Muscle of arm (tissue), 14 donors: ENCODE data around the gene ZFP82. TPM values are rescaled to one million over a fixed set of nuclear protein-coding genes. Genes with fewer than 3 reads are reported as not detected.
A peak's percentile ranks its signal among the peaks of the same experiment; 100 is the strongest.

Experiments used
- DNase-seq: peaks from one replicate; pipeline ENCODE4 v3.0.0-alpha.2; 2013
- long read RNA-seq, 11 donors: transcript quantifications; one replicate each; lab custom pipeline, GENCODE V29; 2026
- polyA plus RNA-seq, 12 donors: library from polyadenylated mRNA; unstranded; fragments of 120-200 nt; gene quantifications; one replicate each; pipeline ENCODE4 v1.2.1, GENCODE V29; 2013; ENCODE audit not compliant: insufficient read length in 12 of 12

Gene ZFP82
- 10 to 100 TPM in 6 of 12 donors, 1 to 10 TPM in 5, not detected in 1; 7.3 to 12.2 (median 10.5) TPM for polyA plus RNA-seq
- long read RNA-seq, donor 1, full-length matches to known transcripts = 6 of 6 reads
- long read RNA-seq, donor 1, partial matches to known transcripts = 0 of 6 reads
- long read RNA-seq, donor 1, other reads (novel, unspliced or antisense) = 0 of 6 reads
- long read RNA-seq, donor 2, full-length matches to known transcripts = 1 of 1 reads
- long read RNA-seq, donor 2, partial matches to known transcripts = 0 of 1 reads
- long read RNA-seq, donor 2, other reads (novel, unspliced or antisense) = 0 of 1 reads
- long read RNA-seq, donor 3, full-length matches to known transcripts = 8 of 8 reads
- long read RNA-seq, donor 3, partial matches to known transcripts = 0 of 8 reads
- long read RNA-seq, donor 3, other reads (novel, unspliced or antisense) = 0 of 8 reads
- long read RNA-seq, donor 4, full-length matches to known transcripts = 3 of 3 reads
- long read RNA-seq, donor 4, partial matches to known transcripts = 0 of 3 reads
- long read RNA-seq, donor 4, other reads (novel, unspliced or antisense) = 0 of 3 reads
- long read RNA-seq, donor 5, full-length matches to known transcripts = 5 of 5 reads
- long read RNA-seq, donor 5, partial matches to known transcripts = 0 of 5 reads
- long read RNA-seq, donor 5, other reads (novel, unspliced or antisense) = 0 of 5 reads
- long read RNA-seq, donor 6, full-length matches to known transcripts = 5 of 5 reads
- long read RNA-seq, donor 6, partial matches to known transcripts = 0 of 5 reads
- long read RNA-seq, donor 6, other reads (novel, unspliced or antisense) = 0 of 5 reads
- long read RNA-seq, donor 7, full-length matches to known transcripts = 4 of 4 reads
- long read RNA-seq, donor 7, partial matches to known transcripts = 0 of 4 reads
- long read RNA-seq, donor 7, other reads (novel, unspliced or antisense) = 0 of 4 reads
- long read RNA-seq, donor 8, full-length matches to known transcripts = 2 of 2 reads
- long read RNA-seq, donor 8, partial matches to known transcripts = 0 of 2 reads
- long read RNA-seq, donor 8, other reads (novel, unspliced or antisense) = 0 of 2 reads
- long read RNA-seq, donor 9, partial matches to known transcripts = 0 of 1 reads
- long read RNA-seq, donor 9, other reads (novel, unspliced or antisense) = 0 of 1 reads
- long read RNA-seq, donor 10, full-length matches to known transcripts = 4 of 4 reads
- long read RNA-seq, donor 10, partial matches to known transcripts = 0 of 4 reads
- long read RNA-seq, donor 10, other reads (novel, unspliced or antisense) = 0 of 4 reads
- long read RNA-seq, donor 11, full-length matches to known transcripts = 8 of 8 reads
- long read RNA-seq, donor 11, partial matches to known transcripts = 0 of 8 reads
- long read RNA-seq, donor 11, other reads (novel, unspliced or antisense) = 0 of 8 reads

- peak; percentile 92 for DNase-seq
Measured at GRCh38 chr19:36418287-36419001, at the start of gene ZFP82. Gene ZFP82 (minus strand): TSS chr19:36418644. CDS start chr19:36409789, 8,855 bp downstream.

GRCh38 chr19:36460046-36460445 lies 41.6 kb upstream of the ZFP82 start:
- DNase-seq = no peak

GRCh38 chr19:36456831-36457230 lies 38.4 kb upstream of the ZFP82 start:
- DNase-seq = no peak

- DNase-seq = no peak
Measured at GRCh38 chr19:36449059-36449670, 30.7 kb upstream of the ZFP82 start.

- no peak for DNase-seq
Measured at GRCh38 chr19:36441339-36441738, 22.9 kb upstream of the ZFP82 start.

GRCh38 chr19:36436531-36436930 lies 18.1 kb upstream of the ZFP82 start:
- DNase-seq = no peak

GRCh38 chr19:36423925-36424324 lies 5.5 kb upstream of the ZFP82 start:
- DNase-seq = no peak

- DNase-seq = no peak
Measured at GRCh38 chr19:36421749-36422481, 3.5 kb upstream of the ZFP82 start.

GRCh38 chr19:36420961-36421748 lies 2.7 kb upstream of the ZFP82 start:
- peak; percentile 46 for DNase-seq

- DNase-seq = no peak
Measured at GRCh38 chr19:36417752-36418286, 625 bp downstream of the ZFP82 start.

GRCh38 chr19:36409841-36410240 lies 8.6 kb downstream of the ZFP82 start:
- no peak for DNase-seq

- no peak for DNase-seq
Measured at GRCh38 chr19:36408101-36408500, 10.3 kb downstream of the ZFP82 start.

GRCh38 chr19:36404498-36404897 lies 13.9 kb downstream of the ZFP82 start:
- no peak for DNase-seq

- DNase-seq = no peak
Measured at GRCh38 chr19:36401475-36401874, 17.0 kb downstream of the ZFP82 start.

GRCh38 chr19:36398571-36398970 lies 19.9 kb downstream of the ZFP82 start:
- DNase-seq = no peak

GRCh38 chr19:36392916-36393673 lies 25.3 kb downstream of the ZFP82 start:
- DNase-seq = no peak

- no peak for DNase-seq
Measured at GRCh38 chr19:36379510-36379819, 39.0 kb downstream of the ZFP82 start.
